HG03060 (cell line): ENCODE results near the gene CNN2.
"Not testable (repeated sequence)": the region's sequence is repeated elsewhere in the genome, so short reads cannot be mapped to it uniquely, and the experiment has no call there.

Source experiments
- ATAC-seq: cut with Tn5 transposase; IDR thresholded peaks from one replicate; pipeline ENCODE4 v1.9.1; 2021; ENCODE audit warnings: low read depth, moderate number of reproducible peaks; ENCODE audit not compliant: unreplicated experiment

The CNN2 gene

DNA sequence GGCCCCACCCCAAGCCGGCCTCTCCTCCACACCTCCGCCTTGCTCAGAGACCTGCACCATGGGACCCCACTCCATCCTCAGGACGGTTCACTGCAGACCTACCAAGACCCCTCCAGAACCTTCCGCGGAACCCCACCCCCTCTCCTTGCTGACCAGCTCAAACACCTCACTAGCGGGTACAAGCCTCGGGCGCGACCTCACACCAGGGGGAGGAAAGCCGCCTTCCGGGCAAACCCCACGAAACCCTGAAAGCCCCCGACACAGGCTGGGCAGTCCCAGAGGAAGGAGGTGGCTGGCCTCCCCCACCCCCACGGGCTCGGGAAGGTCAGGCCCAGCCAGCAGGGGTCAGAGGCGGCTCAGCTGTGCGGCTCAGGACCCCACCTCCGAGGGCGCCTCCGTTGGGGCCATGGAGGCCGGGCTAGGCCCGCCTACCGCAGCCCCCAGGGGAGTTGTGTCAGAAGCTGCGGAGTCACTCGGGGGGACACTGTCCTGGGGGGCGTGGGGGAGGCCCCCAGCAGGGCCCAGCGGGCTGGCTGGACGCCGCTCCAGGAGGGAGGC lies 16.3 kb upstream of the CNN2 start:
- no peak for ATAC-seq

DNA sequence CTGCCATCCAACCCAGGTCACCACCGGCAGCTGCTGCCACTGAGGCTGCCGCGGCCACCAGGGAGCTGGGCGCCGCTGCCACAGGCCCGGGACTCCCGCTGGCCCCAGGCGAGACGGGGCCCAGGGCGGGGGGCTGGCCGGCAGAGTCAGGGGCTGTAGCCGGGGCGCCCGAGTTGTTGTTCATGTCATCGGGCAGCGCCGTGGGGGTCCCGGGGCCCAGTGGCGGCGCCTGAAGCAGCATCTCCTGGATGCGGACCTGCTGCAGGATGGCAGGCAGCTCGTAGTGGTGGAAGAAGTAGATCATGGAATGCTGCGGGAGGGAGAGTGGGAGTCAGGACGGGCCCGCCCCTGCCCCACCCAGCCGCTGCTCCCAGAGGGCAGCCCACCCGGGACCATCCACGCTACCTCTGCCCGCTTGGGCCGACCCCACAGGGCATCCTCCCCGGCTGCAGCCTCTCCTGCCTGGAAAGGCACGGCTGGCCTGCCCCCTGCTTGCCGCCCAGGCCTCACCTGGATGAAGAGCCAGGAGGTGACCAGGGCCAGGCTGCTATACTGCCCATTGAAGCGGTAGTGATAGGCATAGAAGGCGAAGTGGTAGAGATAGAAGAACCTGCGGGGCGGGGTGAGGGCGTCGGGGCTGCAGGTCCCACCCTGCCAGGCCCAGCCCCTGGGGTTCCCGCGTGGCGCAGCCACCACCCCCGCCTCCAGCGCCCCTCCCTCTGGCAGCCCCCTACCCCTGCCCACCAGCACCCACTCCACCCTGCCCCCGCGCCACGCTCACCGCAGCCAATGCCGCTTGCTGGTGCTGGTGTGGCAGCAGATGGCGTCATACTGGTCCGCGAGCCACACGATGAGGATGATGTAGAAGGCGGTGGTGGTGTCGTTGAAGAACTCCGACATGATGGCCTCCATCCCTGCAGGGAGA lies 15.6 kb upstream of the CNN2 start:
- no peak for ATAC-seq

DNA sequence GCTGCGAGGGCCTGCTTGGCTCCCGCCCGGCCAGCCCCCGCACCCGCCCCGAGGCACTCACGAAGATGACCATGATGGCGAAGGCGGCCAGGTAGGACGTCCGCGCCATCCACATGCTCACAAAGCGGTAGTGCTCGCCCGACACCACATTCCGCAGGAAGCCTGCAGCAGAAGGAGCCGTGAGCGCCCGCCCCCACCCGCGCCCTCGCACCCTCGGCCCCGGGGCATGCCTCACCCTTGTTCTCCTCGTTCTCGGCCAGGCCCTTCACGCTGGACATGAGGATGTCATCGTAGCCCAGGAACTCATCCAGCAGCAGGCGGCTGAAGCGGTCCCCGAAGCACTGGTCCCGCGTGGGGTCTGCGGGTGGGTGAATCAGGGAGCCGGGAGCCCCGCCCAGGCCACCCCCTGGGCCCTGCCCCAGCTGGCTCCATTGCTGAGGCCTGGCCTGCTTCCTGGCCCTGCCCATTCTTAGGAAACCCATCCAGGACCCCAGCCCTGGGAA lies 14.5 kb upstream of the CNN2 start:
- no peak for ATAC-seq

DNA sequence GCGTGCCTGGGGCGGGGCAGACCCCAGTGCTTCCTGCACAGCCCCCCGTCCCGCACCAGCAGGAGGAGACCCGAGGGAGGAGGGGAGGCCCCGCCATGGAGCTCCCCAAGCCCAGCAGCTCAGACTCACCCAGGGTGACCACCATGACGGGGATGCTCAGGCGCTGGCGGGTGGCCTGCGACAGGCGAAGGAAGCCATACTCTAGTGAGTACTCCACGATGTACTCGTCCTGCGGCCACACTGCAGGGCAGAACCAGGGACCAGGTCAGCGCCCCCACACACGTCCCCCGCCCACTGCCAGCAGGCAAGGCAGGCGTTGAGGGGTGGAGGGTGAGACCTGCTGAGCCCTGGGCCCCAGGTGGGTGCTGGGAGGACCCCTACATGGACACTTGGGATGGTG lies 14.1 kb upstream of the CNN2 start:
- no peak for ATAC-seq

DNA sequence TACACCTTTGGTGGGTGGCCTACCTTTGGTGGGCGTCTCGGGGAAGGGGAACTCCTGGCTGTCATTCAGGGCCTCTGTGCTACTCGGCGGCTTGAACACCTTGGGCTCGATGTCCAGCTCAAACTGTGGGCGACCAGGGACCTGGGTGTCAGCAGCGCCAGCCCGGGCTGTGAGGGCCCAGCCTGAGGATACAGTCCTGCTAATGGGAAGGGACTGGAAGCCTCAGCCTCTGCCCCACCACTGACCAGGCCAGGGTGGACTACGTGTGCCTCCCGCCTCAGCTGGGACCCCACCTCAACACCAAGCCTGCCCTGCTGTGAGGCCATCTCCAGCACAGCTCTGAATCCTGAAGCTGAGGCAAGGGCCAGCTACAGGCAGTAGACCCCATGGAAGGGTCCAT lies 13.2 kb upstream of the CNN2 start:
- no peak for ATAC-seq

DNA sequence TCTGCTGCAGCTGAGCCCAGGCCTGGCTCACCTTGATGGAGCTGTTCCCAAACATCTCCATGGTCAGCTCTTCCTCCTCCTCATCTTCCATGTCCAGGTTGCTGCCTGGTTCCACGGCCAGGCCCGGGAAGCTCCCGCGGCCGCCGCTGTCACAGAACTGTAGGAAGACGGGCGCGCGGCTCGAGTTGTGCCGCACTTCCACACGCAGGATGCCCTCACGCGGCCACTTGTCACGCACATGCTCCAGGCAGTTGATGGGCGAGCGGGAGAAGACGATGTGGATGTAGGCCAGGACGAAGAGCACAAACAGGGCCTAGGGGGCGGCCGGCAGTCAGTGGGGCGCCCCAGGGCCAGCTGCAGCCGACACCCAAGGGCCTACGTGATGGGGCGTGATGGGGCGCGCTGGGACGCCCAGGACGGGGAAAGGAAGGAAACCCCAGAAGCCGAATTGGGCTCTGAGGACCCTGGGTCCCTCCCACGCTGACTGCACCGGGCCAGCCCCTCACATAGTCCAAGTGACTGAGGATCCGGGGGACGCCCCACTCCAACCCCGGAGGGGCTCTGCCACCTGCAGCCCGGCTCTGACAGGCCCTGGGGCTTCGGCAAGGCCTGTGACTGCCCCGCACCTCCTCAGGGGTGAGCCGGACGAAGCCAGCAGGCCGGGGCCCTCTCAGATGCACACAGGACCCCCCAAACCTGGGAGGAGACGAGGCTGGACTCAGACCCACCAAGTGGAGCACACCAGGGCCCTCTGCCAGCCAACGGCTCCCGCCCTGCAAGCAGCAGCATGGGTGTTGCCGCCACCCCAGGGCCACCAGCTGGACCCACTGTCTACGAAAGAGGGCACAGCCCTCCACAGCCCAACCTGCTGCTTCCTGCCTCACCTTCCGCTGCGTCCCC lies 12.0 kb upstream of the CNN2 start:
- ATAC-seq = no peak

DNA sequence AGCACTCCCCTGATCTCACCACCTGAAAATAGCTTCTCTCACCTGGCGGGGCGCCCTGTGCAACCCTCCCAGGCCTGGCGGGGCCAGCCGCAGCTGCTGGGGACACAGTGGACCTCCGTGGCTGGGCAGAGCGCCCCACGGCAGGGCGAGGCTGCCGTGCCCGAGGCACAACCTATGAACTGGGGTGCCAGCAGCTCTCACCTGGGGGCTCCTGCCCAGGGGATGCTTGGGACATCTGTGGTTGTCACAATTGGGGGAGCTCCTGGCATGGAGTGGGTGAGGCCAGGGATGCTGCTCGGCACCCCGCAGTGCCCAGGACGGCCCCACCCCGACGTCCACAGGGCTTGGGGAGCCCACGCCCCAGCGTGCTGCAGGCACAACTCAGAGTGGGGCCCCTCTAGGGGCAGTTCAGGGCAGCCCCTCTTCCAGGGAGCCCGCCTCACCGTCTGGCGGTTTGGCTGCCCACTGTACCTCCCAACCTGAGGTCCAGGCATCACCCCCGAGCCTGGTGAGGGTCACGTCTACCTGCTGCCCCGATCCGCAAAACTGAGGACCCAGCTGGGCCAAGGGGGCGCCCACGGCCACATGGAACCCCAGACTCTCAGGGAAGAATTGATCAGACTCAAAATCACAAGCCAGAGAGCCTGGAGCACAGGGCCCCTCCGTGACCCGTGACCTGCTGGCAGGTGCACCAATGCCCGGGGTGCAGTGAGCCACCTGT lies 11.2 kb upstream of the CNN2 start:
- ATAC-seq = no peak

DNA sequence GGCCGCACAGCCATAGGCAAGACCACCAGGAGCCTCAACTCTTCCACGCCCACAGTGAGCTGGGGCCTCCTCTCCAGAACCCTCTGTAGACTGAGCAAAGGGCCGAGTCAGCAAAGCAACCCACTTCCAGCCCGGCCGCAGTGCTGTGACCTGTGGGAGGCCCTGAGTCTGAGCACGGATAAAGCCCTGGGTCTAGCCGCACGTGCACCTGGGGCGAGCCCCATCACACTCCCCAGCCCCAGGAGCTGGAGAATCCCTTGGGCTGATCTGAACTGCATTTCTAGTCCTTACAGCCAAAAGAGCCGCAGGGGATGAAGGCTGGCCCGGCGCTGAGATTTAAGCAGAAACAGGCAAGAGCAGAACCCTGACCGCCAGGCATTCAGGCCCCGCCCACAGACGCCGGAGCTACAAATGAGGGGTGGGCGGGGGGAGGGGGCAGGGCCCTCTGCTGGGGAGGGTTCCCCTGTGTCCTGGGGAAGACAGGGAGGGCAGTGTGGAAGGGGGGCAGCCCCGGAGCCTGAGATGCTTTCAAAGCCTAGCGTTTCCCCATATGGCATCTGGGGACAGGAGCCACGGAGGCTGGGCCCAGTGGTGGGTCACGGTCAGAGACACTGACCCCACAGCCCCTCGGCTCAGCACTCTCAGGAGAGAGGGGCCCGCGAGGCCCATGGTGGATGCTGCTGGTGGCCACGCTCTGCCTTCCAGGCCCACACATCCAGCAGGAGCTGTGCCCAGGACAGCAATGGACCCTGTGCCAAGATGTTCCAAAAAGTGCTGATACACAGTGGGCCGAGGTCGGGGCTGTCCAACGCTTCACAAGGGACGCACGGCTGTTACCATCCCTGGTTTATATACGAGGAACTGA lies 10.4 kb upstream of the CNN2 start:
- ATAC-seq = no peak

DNA sequence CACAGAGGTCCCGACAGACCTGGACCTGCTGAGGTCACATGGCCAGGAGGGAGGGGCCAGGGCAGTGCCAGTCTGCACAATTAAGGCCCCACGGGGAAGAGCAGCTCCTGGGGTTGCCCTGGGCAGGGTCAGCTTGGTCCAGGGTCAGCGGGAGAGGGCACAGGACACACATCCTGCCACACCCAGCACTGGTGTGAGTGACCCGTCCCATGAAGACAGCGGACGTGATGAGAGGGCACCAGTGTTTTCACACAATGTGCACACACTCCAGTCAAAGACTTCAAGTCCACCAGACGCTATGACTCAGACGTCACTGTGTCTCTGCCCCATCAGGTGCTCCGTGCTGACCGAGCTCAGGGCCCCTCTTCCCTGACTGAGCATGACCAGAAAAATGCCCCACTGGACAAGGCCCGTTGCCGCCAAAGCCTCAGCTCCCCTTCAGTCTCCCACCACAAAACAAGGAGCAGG lies 9.7 kb upstream of the CNN2 start:
- ATAC-seq = no peak

DNA sequence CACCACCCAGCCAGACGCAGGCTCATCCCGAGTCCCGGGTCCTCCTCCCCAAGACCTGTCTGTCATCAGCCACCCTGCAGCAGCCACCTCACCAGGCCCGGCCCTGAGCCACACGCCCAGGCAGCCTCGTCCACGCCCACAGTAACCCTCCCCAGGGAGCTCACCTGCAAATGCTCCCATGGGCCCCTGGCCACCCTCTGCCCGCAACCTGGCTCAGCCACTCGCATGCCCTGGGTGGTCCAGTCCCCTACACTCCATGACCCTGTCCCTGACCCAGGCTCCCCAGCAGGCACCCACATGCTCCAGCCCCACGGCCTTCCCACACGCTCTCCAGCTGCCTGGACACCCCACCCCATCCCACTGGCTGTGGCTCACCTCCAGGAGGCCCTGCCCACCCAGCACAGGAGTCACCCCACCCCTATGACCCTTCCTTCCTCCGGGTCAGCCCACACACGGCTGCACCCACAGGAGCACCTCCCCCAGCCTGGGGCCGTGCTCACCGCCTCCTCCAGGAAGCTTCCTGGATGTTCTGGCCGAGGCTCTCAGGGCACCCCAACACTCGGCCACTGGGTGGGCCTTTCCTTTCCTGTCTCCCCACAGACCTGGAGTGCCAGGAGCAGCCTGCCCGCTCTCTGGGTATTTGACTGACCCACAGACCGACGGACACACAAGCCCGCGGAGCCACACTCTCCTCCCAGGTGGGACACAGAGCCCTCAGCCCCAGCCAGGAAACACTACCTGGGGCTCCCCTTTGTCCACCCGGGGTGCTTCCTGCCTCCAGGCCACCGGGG lies 9.1 kb upstream of the CNN2 start:
- ATAC-seq = no peak

DNA sequence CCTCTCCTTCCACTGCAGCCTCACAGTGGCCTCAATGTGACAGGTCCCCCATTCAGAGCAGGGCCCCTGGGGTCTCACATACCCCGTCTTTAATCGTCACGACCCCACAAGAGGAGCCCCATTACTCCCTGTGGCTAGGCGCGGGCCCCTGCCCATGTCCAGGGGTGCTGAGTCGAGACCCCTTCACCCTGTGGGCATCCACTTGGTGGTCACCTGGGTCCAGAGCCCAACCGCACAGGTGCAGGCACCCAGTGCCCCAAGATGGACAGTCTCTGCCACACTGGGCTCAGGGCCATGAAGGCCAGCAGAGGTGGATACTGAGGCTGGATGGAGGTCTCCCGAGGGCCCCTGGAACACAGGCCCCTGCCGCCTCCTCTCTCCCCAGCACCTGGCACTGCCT lies 8.5 kb upstream of the CNN2 start:
- no peak for ATAC-seq

DNA sequence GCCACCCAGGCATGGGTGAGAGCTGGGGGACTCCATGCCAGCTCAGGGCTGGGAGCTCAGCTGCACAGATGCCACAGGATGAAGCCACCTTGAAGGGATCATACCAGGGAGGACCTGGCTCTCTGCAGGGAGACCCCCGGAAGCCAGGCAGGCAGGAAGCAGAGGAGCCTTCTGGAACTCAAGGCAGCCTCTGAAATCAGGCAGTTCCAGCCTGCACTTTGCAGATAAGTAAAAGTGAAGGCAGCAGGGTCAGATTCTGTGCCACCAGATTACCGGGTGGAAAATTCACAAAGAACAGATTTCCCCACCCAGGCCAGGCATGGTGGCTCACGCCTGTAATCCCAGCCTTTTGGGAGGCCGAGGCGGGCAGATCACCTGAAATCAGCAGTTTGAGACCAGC lies 8.0 kb upstream of the CNN2 start:
- no peak for ATAC-seq

DNA sequence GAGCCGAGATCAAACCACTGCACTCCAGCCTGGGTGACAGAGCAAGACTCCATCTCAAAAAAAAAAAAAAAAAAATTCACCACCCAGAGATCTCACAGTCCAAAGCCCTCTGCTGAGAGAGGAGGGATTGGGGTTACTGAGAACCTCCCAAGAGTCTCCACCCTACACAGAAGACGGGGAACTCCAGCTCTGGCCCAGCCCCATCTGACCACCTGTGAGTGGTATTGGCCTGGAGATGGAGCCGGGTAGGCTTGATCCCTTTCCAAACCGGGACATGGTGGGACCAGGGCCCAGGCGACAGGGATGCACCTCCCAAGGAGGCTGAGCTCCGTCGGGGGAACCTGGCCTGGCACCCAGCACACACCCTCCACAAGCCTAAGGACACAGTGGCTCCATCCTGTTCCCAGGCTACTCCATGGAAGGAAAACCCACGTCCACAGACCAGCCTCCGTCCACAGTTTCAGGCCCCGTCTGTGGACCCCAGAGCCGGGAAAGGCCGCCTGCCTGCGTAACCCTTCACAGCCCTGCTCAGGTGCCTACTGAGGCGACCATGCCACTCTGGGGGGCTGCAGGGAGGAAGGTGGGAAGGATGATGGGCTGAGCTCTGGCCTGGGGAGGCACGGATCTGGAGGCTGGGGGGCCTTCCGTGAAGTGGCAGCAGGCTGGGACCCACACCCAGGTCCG lies 7.3 kb upstream of the CNN2 start:
- ATAC-seq = no peak

DNA sequence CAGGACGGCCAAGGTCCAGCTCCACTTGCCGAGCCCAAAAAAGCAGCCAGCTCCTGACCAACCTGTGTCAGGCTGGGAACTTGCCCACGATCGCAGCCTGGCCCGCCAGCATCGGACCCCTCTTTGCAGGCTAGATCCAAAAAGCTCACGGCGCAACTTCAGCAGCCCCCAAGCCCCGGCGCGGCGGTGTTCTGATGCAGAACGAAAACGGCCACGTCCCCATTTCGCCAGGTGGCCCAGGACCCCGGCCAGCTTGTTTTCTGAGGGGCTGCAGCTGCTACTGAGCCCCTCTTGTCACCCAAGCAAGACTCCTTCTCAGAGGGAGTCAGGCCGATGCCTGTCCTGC lies 6.8 kb upstream of the CNN2 start:
- no peak for ATAC-seq

DNA sequence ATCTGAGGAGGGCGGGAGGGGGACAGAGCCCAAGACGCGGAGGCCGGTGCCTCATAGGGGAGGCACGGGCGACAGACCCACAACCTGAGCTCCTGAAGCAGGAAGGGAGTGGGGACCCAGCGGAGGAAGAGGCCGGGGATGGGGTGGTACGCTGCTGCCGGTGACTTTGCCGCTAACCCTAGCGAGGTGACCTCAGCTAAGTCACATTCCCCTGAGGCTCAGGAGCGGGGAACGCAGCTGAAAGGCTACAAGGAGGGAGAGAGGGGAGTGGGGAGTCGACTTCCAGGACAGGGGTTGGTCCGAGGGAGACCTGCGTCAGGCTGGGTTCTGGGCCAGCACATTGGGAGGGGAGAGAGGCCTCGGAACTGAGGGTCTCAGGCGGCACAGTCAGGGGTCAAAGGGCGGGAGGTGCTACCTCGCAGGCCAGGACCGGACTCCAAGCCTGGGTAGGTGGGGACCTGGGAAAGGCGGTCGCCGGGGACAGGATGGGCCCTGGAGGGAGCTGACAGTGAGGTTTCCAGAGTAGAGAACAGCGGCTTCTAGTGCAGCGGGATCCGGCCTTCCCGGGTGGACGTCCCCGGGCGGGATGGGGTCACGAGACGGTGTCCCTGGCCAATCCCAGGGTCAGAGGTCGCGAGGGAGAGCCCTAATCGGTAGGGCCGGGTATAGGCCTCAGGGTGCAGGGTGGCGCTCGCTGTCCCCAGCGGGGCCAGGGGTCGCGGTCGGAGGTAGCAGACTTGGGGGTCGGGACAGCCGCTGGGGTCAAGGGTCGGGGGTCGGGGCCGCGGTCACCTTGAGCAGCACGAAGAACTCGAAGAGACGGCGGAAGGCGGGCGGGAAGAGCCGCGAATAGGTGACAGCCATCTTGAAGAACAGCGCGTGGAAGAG lies 6.2 kb upstream of the CNN2 start:
- no peak for ATAC-seq

DNA sequence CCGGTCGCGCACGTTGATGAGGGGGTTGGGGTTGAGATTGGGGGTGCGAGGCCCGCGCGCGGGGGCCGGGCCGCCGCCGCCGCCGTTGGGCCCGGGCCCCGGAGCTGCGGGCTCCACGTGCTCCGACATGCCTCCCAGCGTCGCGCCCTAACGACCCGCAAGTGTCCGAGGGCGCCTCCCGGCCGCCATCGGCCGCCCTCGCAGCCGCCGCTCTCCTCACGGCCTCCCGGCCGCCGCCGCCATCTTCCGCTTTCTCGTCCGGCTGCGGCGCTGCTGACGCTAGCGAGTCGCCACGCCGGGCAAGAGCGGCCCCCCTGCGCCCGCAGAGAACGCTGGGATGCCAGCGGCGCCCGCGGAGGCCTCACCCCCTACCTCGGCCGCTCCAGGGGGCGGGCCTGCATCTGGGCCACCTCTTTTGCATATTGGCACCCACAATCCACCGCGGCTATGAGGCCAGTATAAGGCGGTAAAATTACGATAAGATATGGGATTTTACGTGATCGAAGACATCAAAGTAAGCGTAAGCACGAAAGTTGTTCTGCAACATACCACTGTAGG lies 5.5 kb upstream of the CNN2 start, which contains the start of gene TMEM259:
TSS of gene TMEM259 (minus strand) at position 256 of the 558 bp plus-strand sequence. CDS start at position 129, 127 bp downstream.
- peak; percentile 55 for ATAC-seq

DNA sequence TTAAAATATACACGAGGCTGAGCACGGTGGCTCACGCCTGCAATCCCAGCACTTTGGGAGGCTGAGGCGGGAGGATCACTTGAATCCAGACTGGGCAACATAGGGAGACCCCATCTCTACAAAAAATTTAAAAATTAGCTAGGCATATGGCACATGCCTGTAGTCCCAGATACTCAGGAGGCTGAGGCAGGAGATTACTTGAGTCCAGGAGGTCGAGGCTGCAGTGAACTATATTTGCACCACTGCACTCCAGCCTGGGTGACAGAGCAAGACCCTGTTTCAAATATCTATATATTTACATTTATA lies 2.6 kb upstream of the CNN2 start:
- not testable (repeated sequence) for ATAC-seq
